CD4-positive, alpha-beta T cell treated with Interleukin-1 beta for 1 hour (primary cell): ENCODE measurements around the gene SIK1.
"Not testable (repeated sequence)": the region's sequence is repeated elsewhere in the genome, so short reads cannot be mapped to it uniquely, and the experiment has no call there.

Experiments used
- DNase-seq, 2 donors: peaks; one replicate each; pipeline ENCODE4 v3.0.0-alpha.2; 2020 to 2022

Gene SIK1

GRCh38 chr21:43439316-43440075, 12.6 kb upstream of the SIK1 start:
- not testable (repeated sequence) for DNase-seq

GRCh38 chr21:43436272-43436671, 9.3 kb upstream of the SIK1 start:
- not testable (repeated sequence) for DNase-seq

GRCh38 chr21:43433340-43434136, 6.6 kb upstream of the SIK1 start:
- not testable (repeated sequence) for DNase-seq

- DNase-seq: not testable (repeated sequence)
Measured at GRCh38 chr21:43430830-43431416, 4.0 kb upstream of the SIK1 start.

- not testable (repeated sequence) for DNase-seq
Measured at GRCh38 chr21:43428964-43429363, 2.0 kb upstream of the SIK1 start.

- not testable (repeated sequence) for DNase-seq
Measured at GRCh38 chr21:43427242-43427559, 270 bp upstream of the SIK1 start.

- DNase-seq: not testable (repeated sequence)
Measured at GRCh38 chr21:43426004-43426403, 927 bp downstream of the SIK1 start.

GRCh38 chr21:43419475-43419874, 7.5 kb downstream of the SIK1 start:
- not testable (repeated sequence) for DNase-seq

GRCh38 chr21:43414576-43414975, 12.4 kb downstream of the SIK1 start:
- DNase-seq: not testable (repeated sequence)

GRCh38 chr21:43412020-43412788, 14.7 kb downstream of the SIK1 start:
- DNase-seq: not testable (repeated sequence)

- DNase-seq: not testable (repeated sequence)
Measured at GRCh38 chr21:43410456-43411068, 16.4 kb downstream of the SIK1 start.

GRCh38 chr21:43407139-43407538, 19.8 kb downstream of the SIK1 start:
- DNase-seq: not testable (repeated sequence)

GRCh38 chr21:43404450-43404849, 22.5 kb downstream of the SIK1 start:
- not testable (repeated sequence) for DNase-seq

- DNase-seq: not testable (repeated sequence)
Measured at GRCh38 chr21:43403651-43404430, 23.1 kb downstream of the SIK1 start.

GRCh38 chr21:43401125-43401524, 25.8 kb downstream of the SIK1 start:
- not testable (repeated sequence) for DNase-seq

- not testable (repeated sequence) for DNase-seq
Measured at GRCh38 chr21:43399595-43400015, 27.3 kb downstream of the SIK1 start.

GRCh38 chr21:43399136-43399535, 27.8 kb downstream of the SIK1 start:
- not testable (repeated sequence) for DNase-seq

- DNase-seq: not testable (repeated sequence)
Measured at GRCh38 chr21:43398533-43398932, 28.4 kb downstream of the SIK1 start.

GRCh38 chr21:43398000-43398399, 28.9 kb downstream of the SIK1 start:
- DNase-seq: not testable (repeated sequence)

- not testable (repeated sequence) for DNase-seq
Measured at GRCh38 chr21:43397439-43397808, 29.5 kb downstream of the SIK1 start.

GRCh38 chr21:43396788-43397438, 30.0 kb downstream of the SIK1 start:
- not testable (repeated sequence) for DNase-seq
